Brain microvascular endothelial cell (primary cell): ENCODE data around the gene HOXA5.

Source experiments
- DNase-seq: peaks from one replicate; pipeline ENCODE4 v3.0.0-alpha.2; 2020
- H3K27ac ChIP-seq: fragments of 250-450 bp; sonication (Bioruptor Pico); 2 replicates; pipeline ENCODE4 v1.5.1; 2020; ENCODE audit warnings: mild to moderate bottlenecking, moderate library complexity
- H3K27me3 ChIP-seq: fragments of 250-450 bp; sonication (Bioruptor Pico); replicated peaks from 2 replicates; pipeline ENCODE4 v1.5.1; 2020; ENCODE audit warnings: mild to moderate bottlenecking
- H3K36me3 ChIP-seq: fragments of 250-450 bp; sonication (Bioruptor Pico); replicated peaks from 2 replicates; pipeline ENCODE4 v1.5.1; 2020; ENCODE audit warnings: mild to moderate bottlenecking
- H3K4me3 ChIP-seq: 2 replicates; pipeline ENCODE4 v1.5.1; 2011; ENCODE audit warnings: low read depth, mild to moderate bottlenecking, control low read depth, low read length, moderate library complexity
- CTCF ChIP-seq: IDR thresholded peaks from 2 replicates; pipeline ENCODE4 v1.5.1; 2011; ENCODE audit warnings: low read depth, mild to moderate bottlenecking, moderate library complexity, low read length, control low read depth, inconsistent platforms; ENCODE audit errors: missing control alignments
- in situ Hi-C: cut with HindIII; loops from 2 replicates; pipeline ENCODE4 v1.10.0; 2017; ENCODE audit warnings: low sequenced_read_pairs, low pct_ligation_motif_present

HOXA5 gene

GRCh38 chr7:27107391-27108381 is 35.8 kb downstream of the HOXA5 start:
- in situ Hi-C loops = no loop called here
- peaks cover 98% of the 10 kb centered on the region for H3K27me3 ChIP-seq
- no peak overlapping the region for H3K27ac ChIP-seq
- no peak for DNase-seq
- no peak for TF ChIP-seq CTCF
- peak overlapping the region; percentile 26 for H3K4me3 ChIP-seq
- no peaks in the 10 kb centered on the region for H3K36me3 ChIP-seq

DNA sequence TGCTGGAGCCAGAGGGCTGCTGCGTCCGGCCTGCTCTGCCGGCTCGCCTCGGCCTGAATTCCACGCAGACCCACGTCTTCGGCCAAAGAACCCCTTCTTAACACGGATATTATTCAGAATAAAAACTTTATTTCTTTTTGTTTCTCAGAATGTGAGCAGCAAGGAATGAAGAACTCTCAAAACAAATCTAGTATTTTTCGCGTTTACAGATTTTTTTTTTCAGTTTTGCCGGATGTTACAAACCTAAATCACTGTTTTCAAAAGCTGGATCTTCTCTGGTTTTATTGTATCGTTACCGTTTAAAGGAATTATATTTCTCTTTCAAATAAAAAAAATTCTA is 36.6 kb downstream of the HOXA5 start:
- DNase-seq = no peak
- no peaks in the 10 kb centered on the region for H3K36me3 ChIP-seq
- in situ Hi-C loops = no loop called here
- H3K27me3 ChIP-seq = peaks cover 98% of the 10 kb centered on the region
- no peak overlapping the region for H3K27ac ChIP-seq
- no peak for TF ChIP-seq CTCF
- H3K4me3 ChIP-seq = no peak overlapping the region

DNA sequence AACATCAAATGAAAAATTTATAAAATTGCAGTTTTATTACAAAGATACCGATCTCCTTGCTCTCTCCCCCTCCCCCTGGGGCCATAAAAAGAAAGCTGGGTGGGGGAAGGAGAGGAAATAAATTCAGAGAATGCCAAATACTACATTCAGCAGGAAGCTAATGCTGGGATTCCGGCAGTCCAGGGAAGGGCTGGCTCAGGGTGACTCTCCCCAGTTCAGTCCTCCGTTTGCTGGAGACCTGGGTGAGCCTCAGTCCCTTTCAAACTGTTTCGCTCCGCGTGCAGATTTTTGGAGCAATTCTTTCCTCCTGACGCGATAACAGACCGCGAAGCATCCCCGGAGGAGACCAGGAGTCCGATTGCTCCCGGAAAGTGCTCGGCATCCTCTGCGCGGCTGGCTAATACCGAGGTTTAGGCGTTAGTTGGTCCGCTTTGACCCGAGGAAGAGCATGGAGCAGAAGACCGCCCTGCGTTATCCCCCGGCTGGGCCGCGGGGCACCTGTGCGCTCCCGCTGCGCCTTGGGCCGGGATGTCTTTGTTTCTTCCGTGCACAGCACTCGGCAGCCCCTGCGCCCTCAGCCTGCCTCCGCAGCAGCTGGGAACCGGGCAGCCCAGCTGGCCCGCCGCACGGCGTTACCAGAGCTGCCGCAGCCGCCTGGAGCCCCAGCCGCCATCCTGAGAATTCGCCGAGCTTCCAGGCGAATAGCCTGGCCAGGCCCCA is 37.1 kb downstream of the HOXA5 start:
- no peak for DNase-seq
- TF ChIP-seq CTCF = no peak
- Histone ChIP-seq H3K27ac (no peak overlapping the region), H3K36me3 (no peaks in the 10 kb centered on the region), H3K4me3 (peak overlapping the region; percentile 38), H3K27me3 (peaks cover 98% of the 10 kb centered on the region)
- in situ Hi-C loops = no loop called here

GRCh38 chr7:27105301-27106031 is 38.0 kb downstream of the HOXA5 start:
- DNase-seq = no peak
- Histone ChIP-seq H3K27me3 (peaks cover 98% of the 10 kb centered on the region), H3K36me3 (no peaks in the 10 kb centered on the region), H3K27ac (no peak overlapping the region), H3K4me3 (no peak overlapping the region)
- in situ Hi-C loops = no loop called here
- TF ChIP-seq CTCF = no peak

- in situ Hi-C loops = no loop called here
- peaks cover 97% of the 10 kb centered on the region for H3K27me3 ChIP-seq
Measured at GRCh38 chr7:27104341-27105058, 39.0 kb downstream of the HOXA5 start.

More at GRCh38 chr7:27104341-27105058, 39.0 kb downstream of the HOXA5 start:
- H3K36me3 ChIP-seq = no peaks in the 10 kb centered on the region
- no peak overlapping the region for H3K27ac ChIP-seq
- no peak overlapping the region for H3K4me3 ChIP-seq
- no peak for DNase-seq
- TF ChIP-seq CTCF = no peak
